T-cell (primary cell): Measurements from ENCODE around the gene SUGCT. TPM values are rescaled to one million over a fixed set of nuclear protein-coding genes. Genes with fewer than 3 reads are reported as not detected.
"Not testable (repeated sequence)": the region's sequence is repeated elsewhere in the genome, so short reads cannot be mapped to it uniquely, and the experiment has no call there.

Source experiments
- ATAC-seq, 4 experiments: fragments of 200-7000 bp in 3 of 4; fragments of 150-1000 bp in 1 of 4; cut with Tn5 transposase; replicated peaks in 1 of 4; 1 replicate in 3 of 4; 2 replicates in 1 of 4; pipeline ENCODE4 v1.10.0; 2021; ENCODE audit warnings: moderate library complexity in 3 of 4, mild to moderate bottlenecking in 2 of 4, moderate number of reproducible peaks in 1 of 4
- CTCF ChIA-PET, 2 donors: fragments of 300-600 bp; sonication (Branson Sonifier 250); formaldehyde crosslinking; loops; one replicate each; lab custom pipeline; 2022; ENCODE audit warnings: antibody characterized with exemption in 2 of 2; lab: Charles Lee
- POLR2A ChIA-PET, 2 donors: fragments of 300-600 bp; sonication (Branson Sonifier 250); formaldehyde crosslinking; loops; one replicate each; lab custom pipeline; 2022; ENCODE audit warnings: antibody characterized with exemption in 2 of 2; lab: Charles Lee
- DNase-seq, 35 experiments: peaks; one replicate each; pipeline versions ENCODE4 v3.0.0 to v3.0.0-alpha.2; 2013 to 2023
- H3K27ac ChIP-seq: one replicate; pipeline ENCODE4 v1.5.1; 2013; ENCODE audit warnings: low read length
- H3K27me3 ChIP-seq, 2 experiments: replicated peaks in 1 of 2; 1 replicate in 1 of 2; 2 replicates in 1 of 2; pipeline versions ENCODE4 v1.6.1 to v1.7.0; 2013; ENCODE audit warnings: low read length in 1 of 2, mixed read lengths in 1 of 2; ENCODE audit not compliant: control insufficient read depth in 2 of 2, insufficient read depth in 2 of 2; ENCODE audit errors: extremely low read depth in 1 of 2
- H3K36me3 ChIP-seq, 2 donors: 1 replicate in 1 of 2; 2 replicates in 1 of 2; pipeline versions ENCODE4 v1.6.1 to v1.7.0; 2013; ENCODE audit warnings: low read length in 1 of 2; ENCODE audit not compliant: control insufficient read depth in 2 of 2, insufficient read depth in 1 of 2; ENCODE audit errors: extremely low read depth in 1 of 2
- H3K4me1 ChIP-seq, 2 experiments: 1 replicate in 1 of 2; 2 replicates in 1 of 2; pipeline versions ENCODE4 v1.6.1 to v1.7.0; 2013; ENCODE audit warnings: low read length in 2 of 2, mixed read lengths in 1 of 2; ENCODE audit not compliant: insufficient read depth in 2 of 2, control insufficient read depth in 1 of 2; ENCODE audit errors: extremely low read depth in 1 of 2
- H3K4me3 ChIP-seq, 2 donors: 1 replicate in 1 of 2; 2 replicates in 1 of 2; pipeline versions ENCODE4 v1.5.1 to v1.7.0; 2013; ENCODE audit warnings: mild to moderate bottlenecking in 2 of 2, low read length in 1 of 2, moderate library complexity in 1 of 2; ENCODE audit not compliant: control insufficient read depth in 1 of 2; ENCODE audit errors: extremely low read depth in 1 of 2
- H3K9me3 ChIP-seq: 2 replicates; pipeline ENCODE4 v1.7.0; 2013
- H3K27ac Mint-ChIP-seq, 2 donors: one replicate each; pipeline ENCODE4 v1.8.0; 2020 to 2021; ENCODE audit warnings: mild to moderate bottlenecking in 2 of 2, mixed read lengths in 2 of 2
- H3K27me3 Mint-ChIP-seq, 2 donors: one replicate each; pipeline ENCODE4 v1.8.0; 2021 to 2022; ENCODE audit warnings: mixed read lengths in 2 of 2
- H3K36me3 Mint-ChIP-seq: one replicate; pipeline ENCODE4 v1.8.0; 2021; ENCODE audit warnings: mixed read lengths
- H3K4me1 Mint-ChIP-seq, 3 donors: one replicate each; pipeline ENCODE4 v1.8.0; 2020 to 2022; ENCODE audit warnings: mixed read lengths in 3 of 3, mild to moderate bottlenecking in 1 of 3
- H3K4me3 Mint-ChIP-seq, 3 donors: one replicate each; pipeline ENCODE4 v1.8.0; 2020 to 2022; ENCODE audit warnings: mild to moderate bottlenecking in 3 of 3, mixed read lengths in 3 of 3, moderate library complexity in 3 of 3
- H3K9me3 Mint-ChIP-seq, 3 donors: one replicate each; pipeline ENCODE4 v1.8.0; 2020 to 2022; ENCODE audit warnings: mixed read lengths in 3 of 3
- WGBS: methylation state at CpG from one replicate; pipeline ENCODE4 v1.1.5; 2013; ENCODE audit warnings: missing lambda C conversion rate; ENCODE audit not compliant: insufficient coverage; 5-methylcytosine and 5-hydroxymethylcytosine counted together
- total RNA-seq, 35 experiments: library from RNA in 6 of 35; stranded (reverse) in 6 of 35; fragments of 120-200 nt in 1 of 35; gene quantifications; one replicate each; pipeline versions ENCODE4 v1.2.1 to v1.2.4 and lab custom pipeline; 2013 to 2026

SUGCT gene
- total RNA-seq, 5 donors from 2014 or later (not counting 1 experiment from before 2014, with no cell fraction given): 1.3 to 3.1 (median 2.3) TPM

DNA sequence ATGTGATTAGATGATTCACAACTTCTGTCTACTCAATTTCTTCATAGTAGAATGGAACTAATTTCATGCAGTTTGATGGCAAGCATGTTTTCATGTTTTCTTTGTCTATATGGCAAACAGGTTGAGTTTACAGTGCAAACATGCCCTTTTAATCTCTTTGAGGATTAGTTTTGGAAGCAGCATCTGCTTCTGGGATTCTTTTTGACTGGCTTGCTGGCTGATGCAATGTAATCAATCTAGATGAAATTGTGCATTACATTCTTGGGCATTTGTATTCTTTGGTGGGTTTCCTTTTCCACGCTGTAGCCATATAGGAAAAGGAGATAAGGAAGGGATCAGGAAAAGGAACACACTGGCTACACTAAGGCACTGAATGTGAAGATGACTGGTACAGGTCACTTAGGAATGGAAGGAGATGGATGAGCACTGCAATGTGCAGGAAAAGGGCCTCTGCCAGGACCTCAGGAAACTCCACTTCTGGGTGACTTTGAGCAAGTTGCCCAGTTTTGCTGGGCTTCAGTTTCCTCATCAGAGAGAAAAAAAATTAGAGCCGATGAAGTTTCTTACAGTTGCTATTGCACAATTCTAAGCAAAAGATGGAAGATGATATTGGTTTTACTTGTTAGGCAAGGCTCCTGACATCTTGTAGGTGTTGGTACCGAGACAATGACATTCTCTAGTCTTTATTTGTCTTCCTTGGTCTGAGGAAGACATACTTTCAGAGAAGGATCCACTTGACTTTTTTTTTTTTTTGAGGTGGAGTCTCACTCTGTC, 269.1 kb downstream of the SUGCT start:
- H3K27me3 Mint-ChIP-seq: peaks cover 0 to 2% of the 10 kb centered on the region in 2 donors
- POLR2A ChIA-PET: no interaction called here

GRCh38 chr7:40405991-40406390, 271.2 kb downstream of the SUGCT start:
- ATAC-seq: no peak
- Mint-ChIP-seq H3K27me3 (peaks cover 0 to 2% of the 10 kb centered on the region in 2 donors), H3K4me3 (no peak overlapping the region), H3K27ac (no peak overlapping the region), H3K9me3 (peaks cover 4 to 5% (median 4%) of the 10 kb centered on the region in 3 donors), H3K36me3 (no peaks in the 10 kb centered on the region), H3K4me1 (no peaks in the 10 kb centered on the region)
- no peaks in the 10 kb centered on the region for H3K27me3 ChIP-seq
- H3K4me3 ChIP-seq: no peak overlapping the region
- ChIA-PET CTCF (interaction anchor here in 1 of 2 donors (0.7 kb wide), 1 partner anchor 32 kb away, joined by 9 read pairs; no protein-coding TSS in a partner anchor), POLR2A (no interaction called here)
- no peaks in the 10 kb centered on the region for H3K9me3 ChIP-seq
- no CpG with 5 or more reads among the region's 2 CpGs for WGBS
- H3K36me3 ChIP-seq: no peaks in the 10 kb centered on the region
- no peaks in the 10 kb centered on the region for H3K4me1 ChIP-seq
- DNase-seq: no peak
- H3K27ac ChIP-seq: no peak overlapping the region

More for the DNA sequence above, 269.1 kb downstream of the SUGCT start:
- H3K36me3 Mint-ChIP-seq: no peaks in the 10 kb centered on the region
- CTCF ChIA-PET: no interaction called here
- H3K4me1 ChIP-seq: no peaks in the 10 kb centered on the region
- no peaks in the 10 kb centered on the region for H3K9me3 ChIP-seq
- H3K4me3 ChIP-seq: no peak overlapping the region
- H3K27ac Mint-ChIP-seq: no peak overlapping the region
- DNase-seq (no peak), ATAC-seq (no peak)
- H3K27ac ChIP-seq: no peak overlapping the region
- no peak overlapping the region for H3K4me3 Mint-ChIP-seq
- H3K36me3 ChIP-seq: no peaks in the 10 kb centered on the region
- H3K4me1 Mint-ChIP-seq: no peaks in the 10 kb centered on the region
- WGBS: 80% methylated on average over 1 of the region's 3 CpGs
- no peaks in the 10 kb centered on the region for H3K27me3 ChIP-seq
- H3K9me3 Mint-ChIP-seq: peaks cover 4 to 5% (median 4%) of the 10 kb centered on the region in 3 donors

GRCh38 chr7:40412323-40412722, 277.5 kb downstream of the SUGCT start:
- POLR2A ChIA-PET: no interaction called here

GRCh38 chr7:40414704-40415103, 279.9 kb downstream of the SUGCT start:
- POLR2A ChIA-PET, H3K4me3 Mint-ChIP-seq, ATAC-seq, DNase-seq, H3K27me3 ChIP-seq, H3K9me3 Mint-ChIP-seq, H3K27me3 Mint-ChIP-seq, H3K4me1 ChIP-seq, H3K36me3 ChIP-seq, H3K36me3 Mint-ChIP-seq, H3K4me1 Mint-ChIP-seq, H3K27ac ChIP-seq, H3K27ac Mint-ChIP-seq, H3K9me3 ChIP-seq, H3K4me3 ChIP-seq: not testable (repeated sequence)
- WGBS: no CpG with 5 or more reads among the region's 9 CpGs
- CTCF ChIA-PET: interaction anchor here in 1 of 2 donors (0.7 kb wide), 1 partner anchor 1141 kb away, joined by 6 read pairs; no protein-coding TSS in a partner anchor

More at GRCh38 chr7:40412323-40412722, 277.5 kb downstream of the SUGCT start:
- no peak overlapping the region for H3K27ac ChIP-seq
- ATAC-seq (no peak), DNase-seq (no peak)
- H3K4me3 ChIP-seq: no peak overlapping the region
- WGBS: no CpG with 5 or more reads among the region's 2 CpGs
- Mint-ChIP-seq H3K9me3 (peaks cover 0 to 5% (median 0%) of the 10 kb centered on the region in 3 donors), H3K36me3 (no peaks in the 10 kb centered on the region), H3K27ac (no peak overlapping the region), H3K27me3 (no peaks in the 10 kb centered on the region), H3K4me1 (no peaks in the 10 kb centered on the region), H3K4me3 (no peak overlapping the region)
- H3K27me3 ChIP-seq: no peaks in the 10 kb centered on the region
- CTCF ChIA-PET: no interaction called here
- H3K36me3 ChIP-seq: no peaks in the 10 kb centered on the region
- H3K4me1 ChIP-seq: no peaks in the 10 kb centered on the region
- H3K9me3 ChIP-seq: no peaks in the 10 kb centered on the region

DNA sequence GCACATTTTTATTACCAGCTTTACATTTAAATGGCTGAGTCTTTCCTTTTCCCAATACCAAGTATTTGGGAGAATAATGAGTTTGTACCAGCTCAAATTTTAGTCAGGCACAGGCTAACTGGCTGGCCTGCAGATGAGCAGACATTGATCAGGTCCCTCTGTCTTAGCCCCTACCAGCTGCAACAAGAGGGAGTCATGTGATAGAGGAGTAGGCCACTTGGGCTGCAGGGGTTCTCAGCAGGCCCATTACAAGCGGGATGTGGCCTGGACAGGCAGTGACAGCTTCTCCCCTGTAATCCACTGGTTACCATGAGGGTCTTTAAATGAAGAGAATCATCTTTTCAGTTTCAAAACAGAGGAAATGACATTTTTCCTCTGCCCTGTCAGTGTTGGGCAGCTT, 283.6 kb downstream of the SUGCT start:
- Histone ChIP-seq H3K4me1 (no peaks in the 10 kb centered on the region), H3K27ac (no peak overlapping the region), H3K9me3 (no peaks in the 10 kb centered on the region), H3K27me3 (no peaks in the 10 kb centered on the region), H3K4me3 (no peak overlapping the region), H3K36me3 (no peaks in the 10 kb centered on the region)
- CTCF ChIA-PET: no interaction called here
- no peaks in the 10 kb centered on the region for H3K36me3 Mint-ChIP-seq
- no peak overlapping the region for H3K4me3 Mint-ChIP-seq
- DNase-seq (no peak), ATAC-seq (no peak)
- no peaks in the 10 kb centered on the region for H3K9me3 Mint-ChIP-seq
- no peak overlapping the region for H3K27ac Mint-ChIP-seq
- no peaks in the 10 kb centered on the region for H3K4me1 Mint-ChIP-seq
- WGBS: no CpG with 5 or more reads among the region's 1 CpG
- POLR2A ChIA-PET: no interaction called here
- H3K27me3 Mint-ChIP-seq: no peaks in the 10 kb centered on the region

- ATAC-seq: no peak
- no peak overlapping the region for H3K4me3 ChIP-seq
- CTCF ChIA-PET: no interaction called here
Observed at GRCh38 chr7:40418983-40419382, 284.2 kb downstream of the SUGCT start.

More at GRCh38 chr7:40418983-40419382, 284.2 kb downstream of the SUGCT start:
- no peaks in the 10 kb centered on the region for H3K27me3 ChIP-seq
- DNase-seq: no peak
- POLR2A ChIA-PET: no interaction called here
- 100% methylated on average over 1 of the region's 3 CpGs for WGBS
- H3K27ac ChIP-seq: no peak overlapping the region
- H3K36me3 ChIP-seq: no peaks in the 10 kb centered on the region
- Mint-ChIP-seq H3K27me3 (no peaks in the 10 kb centered on the region), H3K27ac (no peak overlapping the region), H3K4me1 (no peaks in the 10 kb centered on the region), H3K4me3 (no peak overlapping the region), H3K36me3 (no peaks in the 10 kb centered on the region), H3K9me3 (no peaks in the 10 kb centered on the region)
- no peaks in the 10 kb centered on the region for H3K4me1 ChIP-seq
- no peaks in the 10 kb centered on the region for H3K9me3 ChIP-seq
